GDM1 (cell line): Measurements from ENCODE around the gene CHMP2B.
"Not testable (repeated sequence)": the region's sequence is repeated elsewhere in the genome, so short reads cannot be mapped to it uniquely, and the experiment has no call there.

ENCODE experiments used
- DNase-seq: peaks from one replicate; lab custom pipeline; 2025; lab: John Stamatoyannopoulos, UW

Gene CHMP2B

DNA sequence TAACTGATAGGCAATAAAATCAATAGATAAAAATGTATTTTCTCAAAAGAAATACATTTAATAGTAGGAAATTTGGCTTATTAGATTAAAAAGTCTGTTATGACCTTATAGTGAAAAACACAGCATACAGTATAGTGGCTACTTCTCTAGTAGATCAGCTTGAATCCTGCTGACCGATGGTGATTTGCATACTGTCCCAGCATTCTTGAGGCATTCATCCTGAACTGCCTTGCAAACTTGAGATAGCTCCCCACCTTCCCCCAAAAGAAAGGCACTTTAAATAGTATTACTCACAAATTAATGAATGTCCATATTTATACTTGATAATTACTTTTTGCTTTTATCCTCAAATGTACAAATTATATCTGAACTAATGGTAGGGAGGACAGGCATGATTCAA lies 6.7 kb downstream of the CHMP2B start:
- DNase-seq: no peak

DNA sequence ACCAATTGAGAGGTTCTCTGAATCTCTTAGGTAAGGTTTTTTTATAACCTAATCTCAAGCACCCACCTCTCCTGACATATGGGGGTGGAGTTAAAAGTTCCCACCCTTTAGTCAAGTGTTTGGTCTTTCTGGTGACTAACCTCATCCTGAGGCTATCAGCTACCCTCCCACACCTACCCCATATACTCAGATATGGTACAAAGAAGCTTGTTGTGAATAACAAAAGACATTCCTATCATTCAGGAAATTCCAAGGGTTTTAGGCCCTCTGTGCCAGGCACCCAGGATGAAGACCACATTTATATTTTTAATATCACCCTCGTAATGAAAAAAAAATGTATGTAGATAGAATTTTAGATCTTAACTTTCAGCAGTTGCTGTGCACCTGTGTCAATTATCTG lies 9.0 kb downstream of the CHMP2B start:
- DNase-seq: no peak

DNA sequence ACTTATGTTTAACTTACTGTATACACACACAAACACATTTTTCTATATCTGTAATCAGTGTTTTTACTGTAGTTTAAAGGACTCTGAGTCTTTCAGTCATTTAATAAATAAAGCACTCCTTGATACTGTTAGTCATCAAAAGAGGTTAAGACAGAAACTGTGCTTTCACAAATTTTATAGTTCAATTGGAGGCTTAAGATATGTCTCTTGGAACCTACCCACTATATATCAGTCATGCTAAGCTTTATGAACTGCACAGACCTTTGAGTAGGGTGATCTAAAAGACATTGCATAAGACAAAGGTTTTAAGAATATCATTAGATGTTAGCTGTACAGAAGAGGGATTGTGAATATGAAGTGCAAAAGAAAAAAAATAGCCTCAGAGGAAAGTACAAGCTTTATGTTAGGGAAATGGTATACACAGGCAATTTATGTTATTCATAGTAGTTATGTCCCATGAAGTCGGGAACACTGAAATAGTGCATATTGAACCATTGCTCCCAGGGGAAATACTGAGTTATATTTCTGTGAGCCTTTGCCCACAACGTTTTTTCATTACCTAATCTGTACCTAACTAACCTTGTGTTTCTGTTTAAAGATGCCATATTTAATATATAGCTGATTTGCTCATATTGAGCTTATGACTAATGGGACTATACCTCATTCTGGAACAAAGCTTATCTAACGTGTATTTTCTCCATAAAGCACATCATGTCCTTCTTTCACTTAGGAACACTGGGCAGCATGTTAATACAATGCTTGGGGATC lies 19.7 kb downstream of the CHMP2B start:
- no peak for DNase-seq

DNA sequence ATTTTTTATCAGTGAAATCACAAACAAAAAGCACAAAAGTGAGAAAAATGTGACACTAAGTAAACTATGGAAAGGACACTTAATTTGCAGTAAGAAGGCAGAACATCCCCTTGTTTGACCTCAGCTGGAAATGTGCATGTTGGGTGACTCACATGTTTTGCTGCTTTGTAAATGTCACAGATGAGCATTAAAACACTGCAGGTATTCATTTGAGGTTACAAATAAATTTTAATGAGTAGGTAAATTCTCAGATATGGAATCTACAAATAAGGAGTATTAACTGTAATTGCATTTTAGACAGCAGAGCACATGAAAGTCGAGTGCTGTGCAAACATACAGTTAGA lies 20.3 kb downstream of the CHMP2B start:
- DNase-seq: no peak

DNA sequence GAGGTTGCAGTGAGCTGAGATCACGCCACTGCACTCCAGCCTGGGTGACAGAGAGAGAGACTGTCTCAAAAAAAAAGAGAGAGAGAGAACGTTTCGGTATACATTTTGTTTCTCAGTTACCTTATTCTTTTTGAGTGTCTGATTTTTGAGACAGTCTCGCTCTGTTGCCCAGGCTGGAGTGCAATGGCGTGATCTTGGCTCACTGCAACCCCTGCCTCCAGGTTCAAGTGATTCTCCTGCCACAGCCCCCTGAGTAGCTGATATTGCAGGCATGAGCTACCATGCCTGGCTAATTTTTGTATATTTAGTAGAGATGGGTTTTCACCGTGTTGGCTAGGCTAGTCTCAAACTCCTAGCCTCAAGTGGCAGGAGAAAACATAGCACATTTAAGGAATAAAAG lies 21.1 kb downstream of the CHMP2B start:
- DNase-seq: not testable (repeated sequence)

DNA sequence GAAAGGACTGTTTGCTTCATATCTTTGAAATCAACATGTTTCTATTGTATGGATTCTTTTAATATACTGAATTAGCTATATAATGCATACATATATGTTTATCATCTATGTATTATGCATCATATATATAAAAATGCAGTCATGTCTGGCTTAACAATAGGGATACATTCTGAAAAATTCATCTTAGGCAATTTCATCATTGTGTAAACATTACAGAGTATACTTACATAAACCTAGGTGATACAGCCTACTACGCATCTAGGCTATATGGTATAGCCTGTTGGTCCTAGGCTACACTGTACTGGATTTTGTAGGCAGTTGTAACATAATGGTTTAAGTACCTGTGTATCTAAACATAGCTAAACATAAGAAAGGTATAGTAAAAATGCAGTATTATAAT lies 21.7 kb downstream of the CHMP2B start:
- no peak for DNase-seq

DNA sequence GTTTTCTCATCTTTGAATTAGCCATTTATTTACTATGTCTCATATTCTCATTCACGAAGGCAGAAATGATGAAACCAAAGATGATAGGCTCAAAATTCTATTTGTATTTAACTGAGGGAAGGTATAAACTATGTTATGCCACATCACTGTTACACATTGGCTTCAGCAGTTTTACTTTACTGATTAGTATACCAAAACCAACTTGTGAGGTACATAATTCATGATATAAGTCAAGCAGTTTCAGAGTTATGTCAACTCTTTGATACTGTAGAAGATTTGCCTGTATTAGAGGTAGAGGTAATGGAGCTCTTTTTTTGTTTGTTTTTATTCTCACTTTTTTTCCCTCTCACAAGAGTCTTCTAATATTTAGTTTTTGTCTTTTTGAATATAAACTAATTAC lies 22.9 kb downstream of the CHMP2B start:
- no peak for DNase-seq

DNA sequence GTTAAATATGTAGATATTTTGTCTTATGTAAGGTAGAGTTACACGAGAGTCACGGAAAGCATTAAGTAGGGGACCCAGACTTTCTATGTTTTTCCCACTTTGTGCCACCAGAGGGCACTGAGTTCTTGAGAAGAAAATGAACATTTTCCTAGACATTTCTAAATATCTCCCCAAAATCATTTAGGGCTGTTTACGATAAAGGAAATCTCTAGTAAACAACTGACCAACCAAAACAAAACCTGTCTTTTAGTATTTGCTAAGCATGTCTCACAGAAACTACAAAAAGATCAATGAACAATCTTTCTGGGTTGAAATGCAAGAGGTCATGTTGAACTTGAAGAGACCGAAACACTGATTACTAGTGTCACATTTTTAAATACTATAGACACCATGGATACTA lies 33.2 kb downstream of the CHMP2B start:
- peak; percentile 15 for DNase-seq

DNA sequence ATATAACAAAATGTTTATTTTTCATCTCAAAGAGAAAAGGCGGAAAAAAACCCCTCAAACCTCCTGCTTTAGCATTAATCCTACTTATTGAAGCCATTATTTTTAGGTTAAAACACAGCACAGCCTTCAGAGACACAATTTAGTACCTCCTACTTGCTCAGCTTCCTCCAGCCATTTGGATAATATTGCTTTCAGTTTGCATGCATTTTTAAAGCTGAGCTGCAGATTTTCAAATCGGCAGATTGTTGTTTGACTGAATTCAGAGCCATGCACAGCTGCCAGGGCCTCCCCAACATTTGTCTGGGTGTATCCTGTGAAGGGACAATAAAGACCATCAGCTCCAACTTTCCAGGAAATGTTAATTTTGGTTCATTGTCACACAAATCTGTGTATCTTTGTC lies 34.8 kb downstream of the CHMP2B start:
- no peak for DNase-seq

DNA sequence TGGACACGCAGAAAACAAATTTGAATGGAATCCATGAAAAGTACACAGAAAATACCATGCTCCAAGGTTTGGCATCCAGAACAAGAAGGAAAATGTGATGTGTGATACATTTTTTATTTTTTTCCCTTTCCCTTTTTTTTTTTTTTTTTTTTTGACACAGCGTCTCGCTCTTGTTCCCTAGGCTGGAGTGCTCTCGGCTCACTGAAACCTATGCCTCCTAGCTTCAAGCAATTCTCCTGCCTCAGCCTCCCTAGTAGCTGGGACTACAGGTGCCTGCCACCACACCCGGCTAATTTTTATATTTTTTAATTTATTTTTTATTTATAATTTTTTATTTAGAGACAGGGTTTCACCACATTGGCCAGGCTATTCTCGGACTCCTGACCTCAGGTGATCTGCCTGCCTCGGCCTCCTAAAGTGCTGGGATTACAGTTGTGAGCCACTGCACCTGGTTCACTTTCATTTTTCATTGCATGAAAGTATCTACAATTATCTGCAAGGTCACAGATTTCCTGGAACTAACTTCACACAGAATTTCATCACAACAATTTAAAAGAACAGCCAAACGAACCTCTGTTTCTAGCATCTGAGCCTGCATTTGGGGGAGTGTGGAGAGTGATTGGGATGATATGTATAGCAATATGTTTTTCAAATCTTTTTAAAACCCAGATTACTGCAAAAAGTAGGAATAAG lies 41.0 kb downstream of the CHMP2B start:
- DNase-seq: no peak

DNA sequence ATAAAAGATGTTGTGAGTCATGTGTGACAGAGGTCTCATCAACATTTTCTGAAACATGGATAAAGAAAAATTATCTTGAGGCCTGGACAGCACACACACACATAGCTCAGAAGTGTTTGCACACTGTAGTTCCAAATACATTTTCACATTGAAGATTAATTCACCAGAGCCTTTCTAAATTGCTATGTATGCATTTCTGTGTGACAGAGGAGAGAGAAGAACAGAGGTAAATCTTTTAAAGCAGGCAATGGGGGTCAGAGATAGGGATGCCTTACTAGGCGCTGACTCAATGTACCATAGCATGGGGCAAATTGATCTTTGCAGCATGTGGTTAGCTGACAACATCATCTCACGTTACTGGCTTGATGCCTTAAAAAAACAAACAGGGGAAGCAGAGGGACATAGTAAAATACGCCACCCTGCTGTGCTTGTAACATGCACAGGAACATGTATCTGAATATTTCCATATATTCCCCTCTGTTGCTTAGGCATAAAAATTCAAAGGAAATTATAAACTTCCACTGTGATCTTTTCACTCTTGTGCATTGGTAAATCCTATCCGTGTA lies 41.6 kb downstream of the CHMP2B start:
- DNase-seq: no peak

DNA sequence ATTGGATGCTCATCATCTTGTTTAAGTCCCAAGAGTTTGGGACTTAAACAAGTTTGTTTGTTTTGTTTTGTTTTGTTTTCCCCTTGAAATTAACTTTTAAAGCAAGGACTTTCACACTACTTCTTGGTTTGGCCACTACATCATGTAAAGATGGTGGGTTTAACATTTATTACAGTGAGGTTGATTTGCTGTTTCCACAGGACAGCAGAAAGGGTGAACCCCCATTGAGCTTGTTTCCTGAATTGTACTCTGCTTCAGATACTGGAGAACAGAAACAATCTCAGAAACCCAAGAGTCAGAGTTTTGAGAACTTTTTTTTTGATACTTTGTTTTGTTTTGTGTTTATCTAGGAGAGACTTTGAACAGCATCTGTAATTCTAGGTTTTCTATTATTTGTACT lies 42.6 kb downstream of the CHMP2B start:
- no peak for DNase-seq

DNA sequence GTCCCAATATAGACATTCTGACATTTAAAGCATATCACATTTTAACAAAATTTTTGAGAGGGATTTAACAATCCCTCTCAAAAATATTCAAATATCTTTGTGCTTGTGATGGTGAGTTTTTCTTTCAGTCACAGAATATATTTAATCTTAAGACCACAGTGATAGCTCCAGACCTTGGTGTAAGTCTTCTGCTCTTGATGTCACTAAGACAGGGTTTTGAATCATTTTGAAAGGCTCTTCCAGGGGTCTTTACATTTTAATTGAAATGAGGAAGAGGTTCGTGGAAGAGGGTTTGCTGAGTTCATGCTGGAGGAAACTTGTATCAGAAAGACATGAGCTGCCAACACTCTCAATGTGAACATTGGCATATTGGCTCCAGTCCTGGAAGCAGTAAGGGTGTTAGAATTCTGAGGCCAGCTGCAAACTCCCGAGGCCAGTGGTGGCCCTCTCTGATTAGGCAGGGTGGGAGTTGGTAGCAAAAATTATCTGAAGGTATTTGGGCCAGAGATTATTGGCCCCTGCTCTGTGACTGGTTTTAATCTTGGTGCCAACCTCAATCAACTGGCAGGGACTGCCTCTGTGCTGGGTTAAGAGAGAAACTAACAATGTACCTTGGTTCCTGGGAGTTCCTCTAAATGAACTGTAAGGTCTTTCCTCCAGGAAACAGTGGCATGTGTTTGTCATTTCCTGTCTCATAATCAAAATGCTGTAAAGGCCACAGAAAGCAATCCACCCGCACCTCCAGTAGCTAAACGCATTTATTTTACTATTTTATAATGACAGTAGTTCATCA lies 44.0 kb downstream of the CHMP2B start:
- peak; percentile 58 for DNase-seq

DNA sequence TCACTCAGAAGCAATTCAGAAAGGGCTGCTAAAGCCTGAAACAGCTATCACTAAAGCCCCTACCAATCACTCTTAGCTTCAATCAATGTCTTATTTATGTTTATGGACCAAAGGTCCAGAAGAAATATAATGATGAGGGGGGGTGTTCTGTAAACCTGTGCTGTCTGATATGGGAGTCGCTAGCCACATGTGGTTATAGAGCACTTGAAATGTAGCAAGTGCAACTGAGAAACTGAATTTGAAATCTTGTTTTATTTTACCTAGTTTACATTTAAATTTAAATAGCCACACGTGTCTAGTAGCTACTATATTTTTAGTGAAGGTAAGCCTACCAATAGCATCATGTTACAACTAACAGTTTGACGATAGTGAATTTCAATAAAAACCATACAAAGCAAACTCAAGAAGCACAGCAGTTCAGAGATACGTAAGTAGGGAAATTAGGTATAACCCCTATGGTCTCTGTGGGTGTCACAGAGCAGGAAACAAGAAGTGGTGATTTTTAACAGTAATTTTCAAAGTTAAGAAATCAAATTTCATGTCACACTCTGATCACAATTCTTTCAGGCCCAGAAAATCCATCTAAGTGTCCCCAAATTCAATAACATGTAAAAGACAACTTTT lies 45.7 kb downstream of the CHMP2B start:
- DNase-seq: no peak

DNA sequence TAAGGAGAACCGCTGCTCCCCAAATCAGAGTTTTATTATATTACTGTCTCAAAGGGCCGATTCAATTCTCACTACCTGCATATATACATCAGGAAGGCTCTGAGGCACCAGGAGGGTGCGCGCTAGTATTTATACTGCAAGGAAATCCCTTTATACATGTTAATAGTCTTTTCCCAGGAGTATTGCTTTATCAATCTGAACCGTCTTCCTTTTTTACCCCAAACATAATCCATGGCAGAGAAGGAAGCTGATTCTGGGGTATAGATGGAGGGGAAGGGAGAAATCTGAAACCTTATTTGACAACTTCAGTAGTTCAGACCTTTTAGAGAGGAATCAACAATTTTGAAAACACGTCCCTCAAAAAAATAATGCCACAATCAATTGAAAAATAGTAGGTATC lies 49.4 kb downstream of the CHMP2B start, which contains the start of gene POU1F1:
Gene POU1F1 (minus strand): TSS at position 101 of the 400 bp plus-strand sequence. CDS start 122 bp downstream, outside the sequence.
- DNase-seq: no peak

DNA sequence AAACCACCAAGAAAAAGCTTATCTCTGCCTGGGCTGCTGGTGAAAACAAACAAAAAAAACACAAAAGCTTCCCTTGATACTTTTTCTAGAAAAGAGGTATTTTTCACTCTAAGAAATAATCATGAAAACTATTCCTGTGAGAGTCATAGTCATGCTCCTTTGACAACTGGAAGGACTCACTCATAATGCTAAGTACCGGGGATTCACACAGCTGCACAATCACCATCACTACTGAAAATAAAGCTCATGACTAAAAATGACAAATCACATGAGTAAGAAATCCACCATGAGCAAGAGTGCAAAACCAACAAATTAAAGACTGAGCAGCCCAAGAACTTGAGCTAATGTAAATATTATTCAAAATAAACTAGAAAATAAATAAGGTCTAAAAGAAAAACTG lies 59.9 kb downstream of the CHMP2B start:
- no peak for DNase-seq

DNA sequence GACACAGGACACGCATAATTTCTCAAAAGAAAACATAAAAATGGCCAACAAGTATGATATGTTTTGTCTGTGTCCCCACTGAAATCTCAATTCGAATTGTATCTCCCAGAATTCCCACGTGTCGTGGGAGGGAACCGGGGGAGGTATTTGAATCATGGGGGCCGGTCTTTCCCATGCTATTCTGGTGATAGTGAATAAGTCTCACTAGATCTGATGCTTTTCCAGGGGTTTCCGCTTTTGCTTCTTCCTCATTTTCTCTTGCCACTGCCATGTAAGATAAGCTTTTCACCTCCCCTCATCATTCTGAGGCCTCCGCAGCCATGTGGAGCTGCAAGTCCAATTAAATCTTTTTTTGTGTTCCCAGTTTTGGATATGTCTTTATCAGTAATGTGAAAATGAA lies 61.3 kb downstream of the CHMP2B start:
- no peak for DNase-seq

DNA sequence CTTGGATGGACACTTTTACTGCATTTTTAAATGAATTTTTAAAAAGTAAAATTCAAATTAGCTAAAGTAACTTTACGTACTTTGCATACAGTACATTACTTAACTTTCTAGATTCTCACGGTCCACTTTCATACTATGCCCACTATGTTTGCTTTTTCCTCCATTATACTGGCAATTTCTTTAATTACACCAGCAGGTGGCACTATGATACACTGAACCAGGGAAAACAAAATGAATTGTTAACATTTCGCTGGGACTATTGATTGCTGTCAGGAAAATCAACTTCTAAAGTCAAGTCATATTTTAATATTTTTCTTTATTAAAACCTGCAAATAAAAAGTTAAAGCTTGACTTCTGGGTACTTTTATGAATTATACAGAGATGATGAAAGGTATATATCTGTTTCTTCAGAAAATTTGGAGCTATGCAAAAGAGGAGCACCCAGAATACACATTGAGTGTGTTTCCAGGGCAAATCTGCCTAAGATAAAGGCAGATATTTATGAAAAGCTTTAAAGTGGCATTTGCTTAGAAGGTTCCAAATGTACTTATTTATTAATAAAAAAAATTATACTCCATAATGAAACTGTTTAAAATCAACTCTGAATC lies 71.1 kb downstream of the CHMP2B start:
- DNase-seq: peak; percentile 13

DNA sequence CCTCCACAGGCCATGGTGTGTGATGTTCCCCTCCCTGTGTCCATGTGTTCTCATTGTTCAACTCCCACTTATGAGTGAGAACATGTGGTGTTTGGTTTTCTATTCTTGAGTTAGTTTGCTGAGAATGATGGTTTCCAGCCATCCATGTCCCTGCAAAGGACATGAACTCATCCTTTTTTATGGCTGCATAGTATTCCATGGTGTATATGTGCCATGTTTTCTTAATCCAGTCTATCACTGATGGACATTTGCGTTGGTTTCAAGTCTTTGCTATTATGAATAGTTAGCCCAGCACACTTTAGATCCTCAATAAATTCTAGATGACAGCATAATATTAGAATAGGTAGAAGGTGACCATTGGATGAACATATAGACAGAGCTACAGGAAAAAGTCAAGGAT lies 77.9 kb downstream of the CHMP2B start:
- DNase-seq: not testable (repeated sequence)
